Activated CD4-positive, alpha-beta T cell treated with anti-CD3 and anti-CD28 coated beads, Interleukin-2, amount 10 ng/mL, durations not matched to agents 24 days and 14 days (primary cell): ENCODE measurements around the gene PMM1. TPM values are rescaled to one million over a fixed set of nuclear protein-coding genes. Genes with fewer than 3 reads are reported as not detected.
A peak's percentile ranks its signal among the peaks of the same experiment; 100 is the strongest.
"Not testable (repeated sequence)": the region's sequence is repeated elsewhere in the genome, so short reads cannot be mapped to it uniquely, and the experiment has no call there.

Source experiments
- DNase-seq: peaks from one replicate; pipeline ENCODE4 v3.0.0; 2022
- H3K27ac Mint-ChIP-seq: one replicate; pipeline ENCODE4 v1.8.0; 2022; ENCODE audit warnings: mild to moderate bottlenecking, mixed read lengths
- H3K27me3 Mint-ChIP-seq: one replicate; pipeline ENCODE4 v1.8.0; 2022; ENCODE audit warnings: mixed read lengths
- H3K36me3 Mint-ChIP-seq: one replicate; pipeline ENCODE4 v1.8.0; 2022; ENCODE audit warnings: low read depth, mild to moderate bottlenecking, mixed read lengths
- H3K4me1 Mint-ChIP-seq: one replicate; pipeline ENCODE4 v1.8.0; 2021; ENCODE audit warnings: mixed read lengths
- H3K4me3 Mint-ChIP-seq: one replicate; pipeline ENCODE4 v1.8.0; 2022; ENCODE audit warnings: mild to moderate bottlenecking, moderate library complexity, mixed read lengths
- H3K9me3 Mint-ChIP-seq: one replicate; pipeline ENCODE4 v1.8.0; 2021; ENCODE audit warnings: mixed read lengths
- intact Hi-C: fragments of 100-400 bp; cut with micrococcal nuclease; formaldehyde crosslinking; loops from one replicate; pipeline ENCODE4 v1.15.1; 2023
- total RNA-seq: library from RNA; stranded (reverse); gene quantifications from 2 replicates; pipeline ENCODE4 v1.2.3, GENCODE V29; 2022

PMM1 gene
- total RNA-seq, 1 donor from 2014 or later = 23.1 TPM

GRCh38 chr22:41565403-41566054 lies 24.1 kb downstream of the PMM1 start:
- intact Hi-C loops = no loop called here
- DNase-seq = peak; percentile 73
- H3K27me3 Mint-ChIP-seq = peaks cover 17% of the 10 kb centered on the region
- H3K4me1 Mint-ChIP-seq = peaks cover 8% of the 10 kb centered on the region
- H3K27ac Mint-ChIP-seq = no peak overlapping the region
- H3K4me3 Mint-ChIP-seq = no peak overlapping the region
- H3K36me3 Mint-ChIP-seq = no peaks in the 10 kb centered on the region
- no peaks in the 10 kb centered on the region for H3K9me3 Mint-ChIP-seq

DNA sequence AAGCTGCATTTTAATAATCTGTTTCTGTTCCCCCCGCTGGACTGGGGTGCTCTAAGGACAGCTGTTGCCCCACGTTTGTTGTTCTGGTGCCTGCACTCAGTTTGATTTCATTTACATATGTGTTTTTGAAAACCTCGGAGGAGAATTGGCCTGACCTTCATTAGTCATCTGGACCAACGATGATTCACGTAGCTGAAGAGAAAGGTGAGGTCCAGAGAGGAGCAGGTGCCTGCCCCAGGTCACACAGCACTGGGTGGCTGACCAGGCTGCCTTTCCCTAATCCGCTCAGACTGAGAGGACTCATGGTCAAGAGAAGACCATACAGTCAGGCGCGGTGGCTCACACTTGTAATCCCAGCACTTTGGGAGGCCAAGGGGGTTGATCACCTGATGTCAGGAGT lies 25.1 kb downstream of the PMM1 start:
- H3K9me3 Mint-ChIP-seq = no peaks in the 10 kb centered on the region
- H3K27ac Mint-ChIP-seq = no peak overlapping the region
- DNase-seq = no peak
- intact Hi-C loops = no loop called here
- H3K27me3 Mint-ChIP-seq = peaks cover 25% of the 10 kb centered on the region
- no peaks in the 10 kb centered on the region for H3K36me3 Mint-ChIP-seq
- H3K4me1 Mint-ChIP-seq = peaks cover 8% of the 10 kb centered on the region
- no peak overlapping the region for H3K4me3 Mint-ChIP-seq

DNA sequence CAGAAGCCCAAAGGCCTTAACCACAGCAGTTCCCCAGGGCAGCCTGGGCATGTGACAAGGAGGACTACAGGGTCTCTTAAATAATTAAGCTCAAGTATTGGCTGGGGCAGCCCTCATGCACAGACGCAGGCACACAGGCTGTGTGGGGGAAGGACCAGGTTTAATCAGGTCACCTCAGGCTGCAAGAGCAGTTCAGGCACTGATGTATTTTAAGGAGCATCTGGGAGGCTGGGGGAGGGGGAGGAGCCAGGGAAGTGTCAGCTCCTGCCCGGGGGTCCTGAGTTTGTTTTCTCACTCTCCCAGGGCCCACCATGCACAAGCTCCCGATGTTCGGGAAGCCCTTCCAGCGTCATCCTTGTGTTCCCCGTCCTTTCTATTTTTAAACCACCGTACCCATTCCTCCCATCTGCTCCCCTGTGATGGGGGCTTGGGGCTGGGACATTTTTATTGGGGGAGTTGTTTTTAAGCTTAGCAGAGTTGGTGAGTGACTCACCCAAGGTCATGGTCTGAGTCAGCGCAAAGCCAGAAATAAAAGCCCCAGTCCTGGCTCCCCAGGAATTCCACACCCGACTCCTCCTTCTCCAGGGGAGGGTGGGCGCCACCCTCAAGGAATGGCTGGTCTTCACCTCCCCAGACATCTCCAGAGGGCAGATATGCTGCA lies 26.5 kb downstream of the PMM1 start:
- no peak overlapping the region for H3K27ac Mint-ChIP-seq
- peaks cover 25% of the 10 kb centered on the region for H3K27me3 Mint-ChIP-seq
- DNase-seq = no peak
- no peaks in the 10 kb centered on the region for H3K36me3 Mint-ChIP-seq
- intact Hi-C loops = no loop called here
- no peaks in the 10 kb centered on the region for H3K9me3 Mint-ChIP-seq
- no peak overlapping the region for H3K4me3 Mint-ChIP-seq
- peaks cover 8% of the 10 kb centered on the region for H3K4me1 Mint-ChIP-seq

GRCh38 chr22:41562461-41562860 lies 27.2 kb downstream of the PMM1 start:
- Mint-ChIP-seq H3K27ac (no peak overlapping the region), H3K4me3 (no peak overlapping the region), H3K36me3 (no peaks in the 10 kb centered on the region), H3K27me3 (peaks cover 27% of the 10 kb centered on the region), H3K9me3 (no peaks in the 10 kb centered on the region), H3K4me1 (peaks cover 10% of the 10 kb centered on the region)
- DNase-seq = no peak
- intact Hi-C loops = no loop called here

GRCh38 chr22:41561788-41562187 lies 27.9 kb downstream of the PMM1 start:
- no peak for DNase-seq
- H3K4me3 Mint-ChIP-seq = no peak overlapping the region
- intact Hi-C loops = no loop called here
- peaks cover 30% of the 10 kb centered on the region for H3K27me3 Mint-ChIP-seq
- no peaks in the 10 kb centered on the region for H3K9me3 Mint-ChIP-seq
- H3K36me3 Mint-ChIP-seq = no peaks in the 10 kb centered on the region
- no peak overlapping the region for H3K27ac Mint-ChIP-seq
- peaks cover 12% of the 10 kb centered on the region for H3K4me1 Mint-ChIP-seq

DNA sequence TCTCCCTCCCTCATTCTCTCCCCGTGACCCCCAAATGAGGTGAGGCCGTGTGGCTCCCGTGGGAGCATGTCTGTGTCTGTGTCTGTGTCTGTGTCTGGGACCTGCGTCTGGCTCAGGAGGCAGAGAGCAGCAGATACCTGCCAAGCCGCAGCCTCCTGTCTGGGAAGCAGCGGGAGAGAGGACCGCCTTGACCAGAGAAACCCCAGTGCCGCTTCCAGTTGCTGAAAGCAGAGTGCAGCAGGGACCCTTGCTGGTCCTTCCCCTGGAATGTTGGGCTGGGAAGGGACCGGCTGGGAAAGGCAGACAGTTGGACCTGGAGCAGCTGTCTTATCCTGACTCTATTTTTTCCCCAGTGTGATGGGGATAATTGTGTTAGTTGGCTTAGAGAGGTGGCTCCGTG lies 28.3 kb downstream of the PMM1 start:
- H3K4me3 Mint-ChIP-seq = no peak overlapping the region
- H3K4me1 Mint-ChIP-seq = peaks cover 12% of the 10 kb centered on the region
- no peaks in the 10 kb centered on the region for H3K9me3 Mint-ChIP-seq
- no peaks in the 10 kb centered on the region for H3K36me3 Mint-ChIP-seq
- intact Hi-C loops = no loop called here
- no peak for DNase-seq
- no peak overlapping the region for H3K27ac Mint-ChIP-seq
- peaks cover 33% of the 10 kb centered on the region for H3K27me3 Mint-ChIP-seq

DNA sequence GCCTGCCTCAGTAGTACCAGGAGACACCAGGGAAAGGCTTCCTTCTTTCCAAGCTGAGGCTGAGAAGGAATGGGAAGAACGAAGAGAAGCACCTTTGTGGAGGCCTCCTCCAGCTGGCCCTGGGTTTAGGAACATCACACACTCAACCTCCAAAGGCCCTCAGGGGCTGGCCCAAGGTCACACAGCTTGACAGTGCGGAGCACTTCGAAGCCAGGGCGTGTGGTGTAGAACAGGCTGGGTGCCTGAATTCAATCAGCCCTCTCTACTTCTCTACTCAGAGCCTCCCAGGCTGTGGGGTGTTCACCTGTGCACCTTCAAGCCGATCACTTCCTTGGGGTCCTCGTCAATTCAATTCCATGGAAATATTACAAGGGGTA lies 29.6 kb downstream of the PMM1 start:
- intact Hi-C loops = no loop called here
- peaks cover 34% of the 10 kb centered on the region for H3K27me3 Mint-ChIP-seq
- H3K36me3 Mint-ChIP-seq = no peaks in the 10 kb centered on the region
- no peak overlapping the region for H3K4me3 Mint-ChIP-seq
- peaks cover 7% of the 10 kb centered on the region for H3K4me1 Mint-ChIP-seq
- no peaks in the 10 kb centered on the region for H3K9me3 Mint-ChIP-seq
- no peak for DNase-seq
- no peak overlapping the region for H3K27ac Mint-ChIP-seq

- H3K4me3 Mint-ChIP-seq, H3K36me3 Mint-ChIP-seq, H3K4me1 Mint-ChIP-seq, H3K9me3 Mint-ChIP-seq, intact Hi-C loops, DNase-seq, H3K27ac Mint-ChIP-seq: not testable (repeated sequence)
- peaks cover 36% of the 10 kb centered on the region for H3K27me3 Mint-ChIP-seq
These were observed 31.4 kb downstream of the PMM1 start for GRCh38 chr22:41558241-41558630.

- intact Hi-C loops = no loop called here
- Mint-ChIP-seq H3K9me3 (no peaks in the 10 kb centered on the region), H3K27ac (no peak overlapping the region), H3K4me1 (peaks cover 7% of the 10 kb centered on the region), H3K27me3 (peaks cover 39% of the 10 kb centered on the region), H3K4me3 (no peak overlapping the region), H3K36me3 (no peaks in the 10 kb centered on the region)
- no peak for DNase-seq
These were observed 32.0 kb downstream of the PMM1 start for GRCh38 chr22:41557401-41558240.

- Mint-ChIP-seq H3K4me1 (peaks cover 7% of the 10 kb centered on the region), H3K9me3 (no peaks in the 10 kb centered on the region), H3K27me3 (peaks cover 38% of the 10 kb centered on the region), H3K36me3 (no peaks in the 10 kb centered on the region), H3K4me3 (no peak overlapping the region), H3K27ac (no peak overlapping the region)
- intact Hi-C loops = no loop called here
- no peak for DNase-seq
These were observed 33.1 kb downstream of the PMM1 start for GRCh38 chr22:41556561-41556960.

DNA sequence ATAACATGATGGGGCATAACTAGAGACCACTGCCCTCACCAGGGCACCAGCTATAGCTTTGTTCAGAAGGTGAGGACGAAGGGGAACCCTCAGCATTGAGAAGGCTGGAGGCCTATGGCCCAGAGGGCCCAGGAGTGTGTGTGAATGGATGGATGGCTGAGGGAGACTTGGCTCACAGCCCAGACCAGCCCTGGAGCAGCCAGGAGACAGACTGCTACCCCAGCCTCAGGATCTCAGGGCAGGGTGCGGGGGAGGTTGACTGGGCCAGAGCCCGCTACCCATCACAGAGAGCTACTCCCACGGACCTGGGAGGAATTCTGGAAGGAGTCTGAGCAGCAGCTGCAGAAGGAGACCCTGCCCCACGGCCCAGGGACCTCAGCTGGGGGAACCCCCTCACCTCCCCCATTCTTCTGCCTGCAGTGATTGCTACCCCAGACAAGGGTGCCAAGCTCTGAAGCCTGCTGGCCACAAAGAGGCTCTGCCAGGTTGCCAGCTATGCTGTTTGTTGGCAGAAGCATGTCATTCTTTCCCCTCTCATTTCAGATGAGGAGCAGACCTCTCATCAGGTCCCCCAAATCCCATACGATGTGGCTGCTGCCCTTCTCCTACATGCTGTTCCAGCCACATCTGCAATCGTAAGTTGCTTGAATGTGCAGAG lies 34.2 kb downstream of the PMM1 start:
- Mint-ChIP-seq H3K27me3 (peaks cover 28% of the 10 kb centered on the region), H3K36me3 (no peaks in the 10 kb centered on the region), H3K4me1 (peaks cover 4% of the 10 kb centered on the region), H3K4me3 (no peak overlapping the region), H3K9me3 (no peaks in the 10 kb centered on the region), H3K27ac (no peak overlapping the region)
- DNase-seq = no peak
- intact Hi-C loops = no loop called here

DNA sequence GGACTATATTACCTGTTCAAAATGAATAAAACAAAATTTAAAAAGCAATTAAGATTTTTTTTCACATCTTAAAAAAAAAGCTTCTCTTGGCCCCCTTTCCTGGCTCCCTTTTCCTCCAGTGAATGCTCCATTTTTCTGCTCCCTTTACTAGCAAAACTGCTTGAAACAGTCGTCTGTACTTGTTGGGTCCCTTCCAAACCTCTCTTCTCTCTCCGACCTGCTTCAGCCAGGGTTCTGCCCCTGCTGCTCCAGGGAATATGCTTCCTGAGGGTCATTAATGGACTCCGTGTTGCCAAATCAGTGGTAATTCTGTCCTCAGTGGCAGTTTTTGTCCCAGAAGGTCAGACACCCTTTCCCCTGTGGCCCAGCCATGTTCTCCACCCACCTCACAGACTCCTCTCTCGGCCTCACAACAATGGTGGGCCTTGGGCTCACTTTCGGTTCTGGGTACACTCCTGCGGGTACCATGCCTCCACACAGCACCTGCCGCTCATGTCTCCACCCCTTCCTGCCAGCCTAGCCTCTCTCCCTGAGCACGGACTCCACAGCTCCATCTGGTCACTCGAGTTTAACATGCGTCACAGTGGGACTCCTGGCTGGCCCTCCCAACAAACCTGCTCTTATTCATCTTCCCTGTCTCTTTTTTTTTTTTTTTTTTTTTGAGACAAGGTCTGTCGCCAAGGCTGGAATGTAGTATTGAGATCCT lies 37.6 kb downstream of the PMM1 start:
- intact Hi-C loops = no loop called here
- Mint-ChIP-seq H3K4me3 (no peak overlapping the region), H3K27ac (no peak overlapping the region), H3K4me1 (peaks cover 2% of the 10 kb centered on the region), H3K9me3 (no peaks in the 10 kb centered on the region), H3K36me3 (no peaks in the 10 kb centered on the region), H3K27me3 (peaks cover 19% of the 10 kb centered on the region)
- DNase-seq = no peak

DNA sequence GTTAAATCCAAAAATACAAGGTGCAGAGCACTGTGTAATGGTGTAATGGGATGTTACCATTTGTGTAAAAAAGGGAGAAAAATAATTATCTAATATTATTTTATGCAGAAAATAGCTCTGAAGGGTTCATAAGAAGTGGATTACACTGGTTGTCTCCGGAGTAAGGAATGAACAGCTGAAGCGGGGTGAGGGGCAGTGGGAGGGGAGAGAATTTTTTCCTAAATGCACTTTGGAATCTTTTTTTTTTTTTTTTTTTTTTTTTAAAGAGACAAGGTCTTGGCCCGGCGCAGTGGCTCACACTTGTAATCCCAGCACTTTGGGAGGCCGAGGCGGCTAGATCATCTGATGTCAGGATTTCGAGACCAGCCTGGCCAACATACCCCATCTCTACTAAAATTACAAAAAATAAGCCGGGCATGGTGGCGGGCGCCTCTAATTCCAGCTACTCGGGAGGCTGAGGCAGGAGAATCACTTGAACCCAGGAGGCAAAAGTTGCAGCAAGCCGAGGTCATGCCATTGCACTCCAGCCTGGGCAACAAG lies 38.6 kb downstream of the PMM1 start:
- intact Hi-C loops = no loop called here
- Mint-ChIP-seq H3K36me3 (no peaks in the 10 kb centered on the region), H3K4me1 (no peaks in the 10 kb centered on the region), H3K4me3 (no peak overlapping the region), H3K27ac (no peak overlapping the region), H3K9me3 (no peaks in the 10 kb centered on the region), H3K27me3 (peaks cover 12% of the 10 kb centered on the region)
- DNase-seq = no peak
